Activated CD8-positive, alpha-beta memory T cell treated with anti-CD3 and anti-CD28 coated beads, Interleukin-2, amount 50 U/mL, for 1 hour (primary cell): ENCODE data around the gene DDB1.
A peak's percentile ranks its signal among the peaks of the same experiment; 100 is the strongest.
"Not testable (repeated sequence)": the region's sequence is repeated elsewhere in the genome, so short reads cannot be mapped to it uniquely, and the experiment has no call there.

Experiments used
- DNase-seq: peaks from one replicate; pipeline ENCODE4 v3.0.0-alpha.2; 2020; ENCODE audit errors: extremely low read depth

DDB1 gene

GRCh38 chr11:61270354-61271076 lies 62.4 kb downstream of the DDB1 start:
- DNase-seq, result no peak

- DNase-seq, result no peak
Observed at GRCh38 chr11:61268588-61269250, 64.2 kb downstream of the DDB1 start.

GRCh38 chr11:61267437-61267841 lies 65.5 kb downstream of the DDB1 start:
- DNase-seq, result no peak

GRCh38 chr11:61266602-61267001 lies 66.3 kb downstream of the DDB1 start:
- DNase-seq, result no peak

- no peak for DNase-seq
Observed at GRCh38 chr11:61265357-61265756, 67.5 kb downstream of the DDB1 start.

- no peak for DNase-seq
Observed at GRCh38 chr11:61264795-61265194, 68.1 kb downstream of the DDB1 start.

- DNase-seq, result no peak
Observed at GRCh38 chr11:61264371-61264770, 68.5 kb downstream of the DDB1 start.

GRCh38 chr11:61259363-61259762 lies 73.5 kb downstream of the DDB1 start:
- no peak for DNase-seq

GRCh38 chr11:61258546-61258945 lies 74.4 kb downstream of the DDB1 start:
- no peak for DNase-seq

- no peak for DNase-seq
Observed at GRCh38 chr11:61256710-61257482, 76.0 kb downstream of the DDB1 start.

GRCh38 chr11:61254403-61255025 lies 78.4 kb downstream of the DDB1 start:
- DNase-seq, result peak; percentile 13

- not testable (repeated sequence) for DNase-seq
Observed at GRCh38 chr11:61252332-61252731, 80.6 kb downstream of the DDB1 start.

GRCh38 chr11:61250796-61251765 lies 81.8 kb downstream of the DDB1 start:
- not testable (repeated sequence) for DNase-seq
